HepG2 (cell line): Measurements from ENCODE around the gene EIF4G1. TPM values are rescaled to one million over a fixed set of nuclear protein-coding genes. Genes with fewer than 3 reads are reported as not detected.

Experiments used
- ATAC-seq: fragments of 200-7000 bp; cut with Tn5 transposase; 3 replicates; pipeline ENCODE4 v1.9.1; 2020; ENCODE audit warnings: mild to moderate bottlenecking, moderate library complexity
- BruUV-seq: library from RNA; stranded (reverse); fragments of 400-500 nt; replicated peaks from 2 replicates; lab custom pipeline; 2021; lab: Mats Ljungman, UMichigan
- CTCF ChIA-PET: fragments of 300-600 bp; formaldehyde crosslinking; extraction: SDS; loops from one replicate; lab custom pipeline; 2021; ENCODE audit warnings: low total read pairs, inconsistent platforms, low intra/inter-chr PET ratio; lab: Yijun Ruan, JAX
- POLR2A ChIA-PET: fragments of 350-600 bp; sonication (Branson Sonifier 250); formaldehyde crosslinking; loops from one replicate; lab custom pipeline; 2020; ENCODE audit warnings: antibody characterized with exemption, inconsistent platforms; lab: Yijun Ruan, JAX
- DNase-seq: peaks from one replicate; pipeline ENCODE4 v3.0.0-alpha.2; 2015; ENCODE audit warnings: low spot score
- FAIRE-seq: peaks from 3 replicates; lab custom pipeline; 2011; peaks lifted over from hg19 to GRCh38; lab: Jason Lieb, UNC
- H2AFZ ChIP-seq: one replicate; pipeline ENCODE4 v1.6.1; 2011; ENCODE audit warnings: low read length, inconsistent platforms
- H3K27ac ChIP-seq: fragments of 300-600 bp; 3 replicates; pipeline ENCODE4 v1.8.0; 2011; ENCODE audit warnings: mixed run types, mild to moderate bottlenecking, mixed read lengths, low read length, inconsistent platforms; ENCODE audit not compliant: insufficient read depth; ENCODE audit errors: extremely low read length
- H3K27me3 ChIP-seq, 2 experiments: fragments of 200-600 bp in 1 of 2; 2 replicates in 1 of 2; 3 replicates in 1 of 2; pipeline versions ENCODE4 v1.6.0 to v1.8.0; 2011; ENCODE audit warnings: low read length in 2 of 2, mild to moderate bottlenecking in 2 of 2, moderate library complexity in 2 of 2, inconsistent platforms in 1 of 2; ENCODE audit not compliant: insufficient read depth in 2 of 2, control insufficient read depth in 1 of 2
- H3K36me3 ChIP-seq, 2 experiments: fragments of 200-600 bp in 1 of 2; replicated peaks in 1 of 2; 2 replicates in 1 of 2; 3 replicates in 1 of 2; pipeline versions ENCODE4 v1.5.1 to v1.8.0; 2011; ENCODE audit warnings: low read length in 2 of 2, inconsistent platforms in 1 of 2; ENCODE audit not compliant: insufficient read depth in 2 of 2, control insufficient read depth in 1 of 2
- H3K4me1 ChIP-seq: 2 replicates; pipeline ENCODE4 v1.5.1; 2012; ENCODE audit warnings: low read length, inconsistent platforms; ENCODE audit not compliant: insufficient read depth
- H3K4me2 ChIP-seq: 2 replicates; pipeline ENCODE4 v1.6.0; 2011; ENCODE audit warnings: low read depth, low read length, inconsistent platforms
- H3K4me3 ChIP-seq, 3 experiments: fragments of 200-600 bp in 1 of 3; sonication (generic), shearing (Covaris generic) in 1 of 3; replicated peaks in 1 of 3; 2 replicates each; pipeline ENCODE4 v1.5.1; 2011 to 2016; ENCODE audit warnings: low read length in 3 of 3, inconsistent platforms in 2 of 3, low read depth in 2 of 3, mild to moderate bottlenecking in 2 of 3, control low read depth in 1 of 3, mixed read lengths in 1 of 3; ENCODE audit not compliant: insufficient read depth in 1 of 3
- H3K79me2 ChIP-seq: one replicate; pipeline ENCODE4 v1.6.1; 2011; ENCODE audit warnings: low read length, inconsistent platforms; ENCODE audit not compliant: insufficient read depth
- H3K9ac ChIP-seq: 2 replicates; pipeline ENCODE4 v1.6.0; 2011; ENCODE audit warnings: mild to moderate bottlenecking, low read depth, low read length, inconsistent platforms; ENCODE audit not compliant: insufficient read depth
- H3K9me3 ChIP-seq: 2 replicates; pipeline ENCODE4 v1.5.1; 2012; ENCODE audit warnings: mild to moderate bottlenecking, low read length
- H4K20me1 ChIP-seq: 2 replicates; pipeline ENCODE4 v1.6.0; 2011; ENCODE audit warnings: inconsistent platforms, mild to moderate bottlenecking, low read length, moderate library complexity; ENCODE audit not compliant: insufficient read depth
- AHR ChIP-seq: IDR thresholded peaks from 2 replicates; pipeline ENCODE4 v1.6.1; 2018; ENCODE audit warnings: missing genetic modification reagents, missing compliant biosample characterization
- AKNA ChIP-seq: sonication (generic); formaldehyde crosslinking; IDR thresholded peaks from 2 replicates; pipeline ENCODE4 v1.4.0; 2020; ENCODE audit warnings: missing genetic modification reagents, borderline replicate concordance
- BHLHE40 ChIP-seq: IDR thresholded peaks from 2 replicates; pipeline ENCODE4 v1.6.1; 2011; ENCODE audit warnings: low read length, improper control_type of control experiment
- CCDC6 ChIP-seq: sonication (generic); formaldehyde crosslinking; IDR thresholded peaks from 2 replicates; pipeline ENCODE4 v1.8.1; 2022; ENCODE audit warnings: mild to moderate bottlenecking, missing genetic modification reagents, moderate library complexity
- IRX3 ChIP-seq: sonication (generic); formaldehyde crosslinking; IDR thresholded peaks from 2 replicates; pipeline ENCODE4 v1.8.1; 2023; ENCODE audit warnings: mild to moderate bottlenecking, low read depth, missing genetic modification reagents, borderline replicate concordance
- JUND ChIP-seq: sonication (generic); formaldehyde crosslinking; IDR thresholded peaks from 2 replicates; pipeline ENCODE4 v1.8.0; 2022; ENCODE audit warnings: mild to moderate bottlenecking, missing genetic modification reagents
- SRSF4 ChIP-seq: fragments of 200-400 bp; formaldehyde crosslinking; IDR thresholded peaks from one replicate; pipeline ENCODE4 v1.6.1; 2018; ENCODE audit warnings: mild to moderate bottlenecking, low read depth, low read length, moderate library complexity; ENCODE audit not compliant: poor library complexity, severe bottlenecking
- ZNF839 ChIP-seq: sonication (generic); formaldehyde crosslinking; IDR thresholded peaks from 2 replicates; pipeline ENCODE4 v1.4.0; 2020; ENCODE audit warnings: missing genetic modification reagents, mild to moderate bottlenecking, borderline replicate concordance
- WGBS: methylation state at CpG from one replicate; pipeline ENCODE4 v1.1.6; 2017; ENCODE audit warnings: low lambda C conversion rate; 5-methylcytosine and 5-hydroxymethylcytosine counted together
- in situ Hi-C: cut with HindIII; loops from 2 replicates; pipeline ENCODE4 v1.10.0; 2017; ENCODE audit warnings: low pct_unique_long_range_greater_than_20kb; ENCODE audit not compliant: extremely low pct_ligation_motif_present
- intact Hi-C: fragments of 100-400 bp; cut with micrococcal nuclease; formaldehyde crosslinking; loops from one replicate; pipeline ENCODE4 v1.10.0; 2022; ENCODE audit not compliant: unreplicated experiment
- polyA plus RNA-seq, 8 experiments: library from polyadenylated mRNA; depleted of rRNA in 3 of 8; stranded (reverse) in 7 of 8; unstranded in 1 of 8; fragments of >200 nt; fragmentation: Illumina TruSeq in 4 of 8; extraction: Trizol in 4 of 8; gene quantifications; 2 replicates each; pipeline versions ENCODE4 v1.2.1 to v1.2.3, GENCODE V29; 2011 to 2016; ENCODE audit warnings: low read depth in 4 of 8, missing spikeins in 1 of 8, mixed read lengths in 1 of 8; ENCODE audit not compliant: insufficient read depth in 1 of 8
- total RNA-seq, 5 experiments: library from RNA; depleted of rRNA; stranded (reverse); fragments of >200 nt; fragmentation: Illumina TruSeq; extraction: Trizol; gene quantifications; 2 replicates each; pipeline ENCODE4 v1.2.3, GENCODE V29; 2016; ENCODE audit warnings: low read depth in 1 of 5
- TF ChIP-seq, protein P1 (sequence below): sonication (generic); formaldehyde crosslinking; IDR thresholded peaks from 2 replicates; pipeline ENCODE4 v1.4.0; 2020; ENCODE audit warnings: missing genetic modification reagents
- TF ChIP-seq, protein P2 (sequence below): sonication (generic); formaldehyde crosslinking; IDR thresholded peaks from 2 replicates; pipeline ENCODE4 v1.4.0; 2020; ENCODE audit warnings: missing genetic modification reagents
- TF ChIP-seq, protein P3 (sequence below): sonication (generic); formaldehyde crosslinking; IDR thresholded peaks from 2 replicates; pipeline ENCODE4 v1.4.0; 2020; ENCODE audit warnings: mild to moderate bottlenecking, missing genetic modification reagents

EIF4G1 gene
- total and polyA plus RNA-seq, 2 of the 13 experiments (the other 11 are each of a cell fraction or from before 2014, with no cell fraction given) = 208 to 213 TPM

DNA sequence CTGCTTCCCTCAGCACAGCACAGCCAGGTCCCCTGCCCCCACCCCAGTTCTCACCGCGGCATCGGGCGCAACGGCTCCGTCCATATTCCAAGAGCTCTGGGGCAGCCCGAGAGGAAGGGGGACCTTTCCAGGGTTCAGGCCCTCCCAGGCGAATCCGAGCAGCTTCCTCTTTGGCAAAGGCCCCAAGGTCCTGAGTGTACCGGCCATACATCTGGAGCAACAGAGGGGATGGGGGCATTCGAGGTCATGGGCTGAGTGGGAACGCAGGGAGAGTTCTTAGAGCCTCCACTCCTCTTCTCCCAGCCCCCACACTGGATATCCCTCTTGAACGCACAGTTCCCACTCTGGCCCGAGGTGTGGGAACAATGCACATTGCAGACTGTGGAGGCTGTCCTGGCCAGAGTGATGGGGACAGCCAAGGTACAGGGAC lies 44.5 kb downstream of the EIF4G1 start:
- Histone ChIP-seq H3K9me3 (no peaks in the 10 kb centered on the region), H4K20me1 (0 out of 2 replicates have a peak, but pooled peaks cover 3% of the 10 kb centered on the region), H3K79me2 (peaks cover 18% of the 10 kb centered on the region), H3K4me1 (peaks cover 26% of the 10 kb centered on the region), H3K4me2 (no peak overlapping the region), H3K27ac (no peak overlapping the region), H3K36me3 (peaks cover 8 to 36% of the 10 kb centered on the region in 2 experiments; a peak in 4 of 5 replicates), H3K9ac (no peak overlapping the region), H3K27me3 (no peaks in the 10 kb centered on the region; a peak in 1 of 5 replicates), H3K4me3 (no peak overlapping the region), H2AFZ (no peak overlapping the region)
- no TSS peak for BruUV-seq
- intact Hi-C loops (no loop called here), in situ Hi-C loops (no loop called here)
- POLR2A ChIA-PET = no interaction called here
- FAIRE-seq = no peak
- WGBS = 99% methylated on average over 14 of the region's 14 CpGs
- no peak for ATAC-seq
- CTCF ChIA-PET = no interaction called here
- no peak for DNase-seq
- TF ChIP-seq, protein P1, sequence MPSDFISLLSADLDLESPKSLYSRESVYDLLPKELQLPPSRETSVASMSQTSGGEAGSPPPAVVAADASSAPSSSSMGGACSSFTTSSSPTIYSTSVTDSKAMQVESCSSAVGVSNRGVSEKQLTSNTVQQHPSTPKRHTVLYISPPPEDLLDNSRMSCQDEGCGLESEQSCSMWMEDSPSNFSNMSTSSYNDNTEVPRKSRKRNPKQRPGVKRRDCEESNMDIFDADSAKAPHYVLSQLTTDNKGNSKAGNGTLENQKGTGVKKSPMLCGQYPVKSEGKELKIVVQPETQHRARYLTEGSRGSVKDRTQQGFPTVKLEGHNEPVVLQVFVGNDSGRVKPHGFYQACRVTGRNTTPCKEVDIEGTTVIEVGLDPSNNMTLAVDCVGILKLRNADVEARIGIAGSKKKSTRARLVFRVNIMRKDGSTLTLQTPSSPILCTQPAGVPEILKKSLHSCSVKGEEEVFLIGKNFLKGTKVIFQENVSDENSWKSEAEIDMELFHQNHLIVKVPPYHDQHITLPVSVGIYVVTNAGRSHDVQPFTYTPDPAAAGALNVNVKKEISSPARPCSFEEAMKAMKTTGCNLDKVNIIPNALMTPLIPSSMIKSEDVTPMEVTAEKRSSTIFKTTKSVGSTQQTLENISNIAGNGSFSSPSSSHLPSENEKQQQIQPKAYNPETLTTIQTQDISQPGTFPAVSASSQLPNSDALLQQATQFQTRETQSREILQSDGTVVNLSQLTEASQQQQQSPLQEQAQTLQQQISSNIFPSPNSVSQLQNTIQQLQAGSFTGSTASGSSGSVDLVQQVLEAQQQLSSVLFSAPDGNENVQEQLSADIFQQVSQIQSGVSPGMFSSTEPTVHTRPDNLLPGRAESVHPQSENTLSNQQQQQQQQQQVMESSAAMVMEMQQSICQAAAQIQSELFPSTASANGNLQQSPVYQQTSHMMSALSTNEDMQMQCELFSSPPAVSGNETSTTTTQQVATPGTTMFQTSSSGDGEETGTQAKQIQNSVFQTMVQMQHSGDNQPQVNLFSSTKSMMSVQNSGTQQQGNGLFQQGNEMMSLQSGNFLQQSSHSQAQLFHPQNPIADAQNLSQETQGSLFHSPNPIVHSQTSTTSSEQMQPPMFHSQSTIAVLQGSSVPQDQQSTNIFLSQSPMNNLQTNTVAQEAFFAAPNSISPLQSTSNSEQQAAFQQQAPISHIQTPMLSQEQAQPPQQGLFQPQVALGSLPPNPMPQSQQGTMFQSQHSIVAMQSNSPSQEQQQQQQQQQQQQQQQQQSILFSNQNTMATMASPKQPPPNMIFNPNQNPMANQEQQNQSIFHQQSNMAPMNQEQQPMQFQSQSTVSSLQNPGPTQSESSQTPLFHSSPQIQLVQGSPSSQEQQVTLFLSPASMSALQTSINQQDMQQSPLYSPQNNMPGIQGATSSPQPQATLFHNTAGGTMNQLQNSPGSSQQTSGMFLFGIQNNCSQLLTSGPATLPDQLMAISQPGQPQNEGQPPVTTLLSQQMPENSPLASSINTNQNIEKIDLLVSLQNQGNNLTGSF (CRISPR knock-in tag) = no peak
- TF ChIP-seq IRX3 (CRISPR knock-in tag) (no peak), BHLHE40 (no peak), AKNA (CRISPR knock-in tag) (no peak), AHR (CRISPR knock-in tag) (no peak), SRSF4 (no peak), CCDC6 (CRISPR knock-in tag) (no peak), ZNF839 (CRISPR knock-in tag) (no peak), JUND (CRISPR knock-in tag) (no peak)
- TF ChIP-seq, protein P2, sequence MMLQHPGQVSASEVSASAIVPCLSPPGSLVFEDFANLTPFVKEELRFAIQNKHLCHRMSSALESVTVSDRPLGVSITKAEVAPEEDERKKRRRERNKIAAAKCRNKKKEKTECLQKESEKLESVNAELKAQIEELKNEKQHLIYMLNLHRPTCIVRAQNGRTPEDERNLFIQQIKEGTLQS (CRISPR knock-in tag) = no peak
- TF ChIP-seq, protein P3, sequence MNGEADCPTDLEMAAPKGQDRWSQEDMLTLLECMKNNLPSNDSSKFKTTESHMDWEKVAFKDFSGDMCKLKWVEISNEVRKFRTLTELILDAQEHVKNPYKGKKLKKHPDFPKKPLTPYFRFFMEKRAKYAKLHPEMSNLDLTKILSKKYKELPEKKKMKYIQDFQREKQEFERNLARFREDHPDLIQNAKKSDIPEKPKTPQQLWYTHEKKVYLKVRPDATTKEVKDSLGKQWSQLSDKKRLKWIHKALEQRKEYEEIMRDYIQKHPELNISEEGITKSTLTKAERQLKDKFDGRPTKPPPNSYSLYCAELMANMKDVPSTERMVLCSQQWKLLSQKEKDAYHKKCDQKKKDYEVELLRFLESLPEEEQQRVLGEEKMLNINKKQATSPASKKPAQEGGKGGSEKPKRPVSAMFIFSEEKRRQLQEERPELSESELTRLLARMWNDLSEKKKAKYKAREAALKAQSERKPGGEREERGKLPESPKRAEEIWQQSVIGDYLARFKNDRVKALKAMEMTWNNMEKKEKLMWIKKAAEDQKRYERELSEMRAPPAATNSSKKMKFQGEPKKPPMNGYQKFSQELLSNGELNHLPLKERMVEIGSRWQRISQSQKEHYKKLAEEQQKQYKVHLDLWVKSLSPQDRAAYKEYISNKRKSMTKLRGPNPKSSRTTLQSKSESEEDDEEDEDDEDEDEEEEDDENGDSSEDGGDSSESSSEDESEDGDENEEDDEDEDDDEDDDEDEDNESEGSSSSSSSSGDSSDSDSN (CRISPR knock-in tag) = no peak
